ENCODE measurements around the gene PKD1.
A peak's percentile ranks its signal among the peaks of the same experiment; 100 is the strongest.
"Not testable (repeated sequence)": the region's sequence is repeated elsewhere in the genome, so short reads cannot be mapped to it uniquely, and the experiment has no call there.

The PKD1 gene

DNA sequence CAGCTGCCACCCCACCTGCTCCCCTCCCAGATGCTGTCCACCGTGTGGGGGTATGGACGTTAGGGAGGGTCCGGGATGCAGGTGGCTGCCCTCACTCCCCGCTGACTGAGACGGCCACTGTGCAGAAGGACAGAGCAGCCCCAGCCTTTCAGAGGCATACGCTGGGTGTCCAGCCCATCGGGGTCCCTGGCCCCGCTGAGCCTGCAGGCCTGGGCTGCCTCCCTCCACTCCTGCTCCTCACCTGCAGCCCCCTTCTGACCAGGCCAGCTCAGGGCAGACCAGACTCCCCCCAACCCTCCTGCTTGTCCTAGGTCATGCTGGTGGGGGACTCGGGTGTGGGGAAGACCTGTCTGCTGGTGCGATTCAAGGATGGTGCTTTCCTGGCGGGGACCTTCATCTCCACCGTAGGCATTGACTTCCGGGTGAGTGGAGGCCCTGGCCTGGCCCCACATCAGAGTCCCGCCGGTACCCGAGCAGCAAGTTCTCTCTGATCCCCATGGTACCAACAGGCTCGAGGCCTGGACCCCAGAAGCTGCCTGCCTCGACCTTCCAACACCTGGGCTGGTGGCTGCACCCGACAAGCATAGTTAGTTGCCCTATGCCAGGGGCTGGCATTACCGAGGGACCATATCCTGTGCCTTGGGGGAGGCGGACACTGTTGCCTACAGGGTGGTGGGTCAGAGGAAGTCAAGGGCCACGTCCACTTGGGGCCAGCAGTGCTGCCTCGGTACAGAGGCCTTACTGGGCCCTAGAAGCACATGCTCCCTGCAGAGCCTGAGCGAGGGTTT, 14.1 kb upstream of the PKD1 start:
- no peak for DNase-seq

DNA sequence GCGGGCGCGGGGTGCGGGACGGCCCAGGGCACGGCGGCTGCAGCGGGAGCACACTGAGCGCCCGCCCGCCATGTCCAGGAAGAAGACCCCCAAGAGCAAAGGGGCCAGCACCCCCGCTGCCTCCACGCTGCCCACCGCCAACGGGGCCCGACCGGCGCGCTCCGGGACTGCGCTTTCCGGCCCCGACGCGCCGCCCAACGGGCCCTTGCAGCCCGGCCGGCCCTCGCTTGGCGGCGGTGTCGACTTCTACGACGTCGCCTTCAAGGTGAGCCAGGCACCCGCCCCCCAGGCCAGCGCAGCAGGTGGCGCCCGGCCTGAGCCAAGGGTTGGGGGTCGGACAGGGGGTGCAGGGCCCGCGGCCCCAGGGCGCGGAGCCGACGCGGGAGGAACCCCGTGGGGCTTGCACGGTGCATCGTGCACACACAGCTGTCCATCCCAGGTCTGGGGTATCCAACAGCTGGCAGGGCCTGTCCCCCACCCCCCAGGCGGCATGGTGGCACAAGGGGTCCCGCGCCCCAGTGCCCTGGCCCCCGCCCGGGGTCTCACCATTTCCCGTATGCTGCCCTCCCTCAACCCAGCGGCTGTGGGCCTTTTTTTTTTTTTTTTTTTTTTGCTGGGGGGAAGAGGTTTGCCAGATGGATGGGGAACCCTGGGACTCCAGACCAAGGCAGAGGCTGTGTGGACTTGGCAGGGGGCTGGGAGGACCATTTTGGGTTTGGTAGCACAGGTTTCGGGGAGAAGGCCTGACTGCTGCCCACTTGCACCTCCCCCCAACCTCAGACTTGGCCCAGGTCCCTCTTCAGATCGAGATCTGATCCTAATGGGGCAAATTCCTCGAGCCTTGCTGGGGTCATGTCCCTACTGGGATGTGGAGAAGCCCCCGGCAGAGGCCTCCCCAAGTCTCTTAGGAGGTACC, 13.3 kb upstream of the PKD1 start:
- DNase-seq: no peak

DNA sequence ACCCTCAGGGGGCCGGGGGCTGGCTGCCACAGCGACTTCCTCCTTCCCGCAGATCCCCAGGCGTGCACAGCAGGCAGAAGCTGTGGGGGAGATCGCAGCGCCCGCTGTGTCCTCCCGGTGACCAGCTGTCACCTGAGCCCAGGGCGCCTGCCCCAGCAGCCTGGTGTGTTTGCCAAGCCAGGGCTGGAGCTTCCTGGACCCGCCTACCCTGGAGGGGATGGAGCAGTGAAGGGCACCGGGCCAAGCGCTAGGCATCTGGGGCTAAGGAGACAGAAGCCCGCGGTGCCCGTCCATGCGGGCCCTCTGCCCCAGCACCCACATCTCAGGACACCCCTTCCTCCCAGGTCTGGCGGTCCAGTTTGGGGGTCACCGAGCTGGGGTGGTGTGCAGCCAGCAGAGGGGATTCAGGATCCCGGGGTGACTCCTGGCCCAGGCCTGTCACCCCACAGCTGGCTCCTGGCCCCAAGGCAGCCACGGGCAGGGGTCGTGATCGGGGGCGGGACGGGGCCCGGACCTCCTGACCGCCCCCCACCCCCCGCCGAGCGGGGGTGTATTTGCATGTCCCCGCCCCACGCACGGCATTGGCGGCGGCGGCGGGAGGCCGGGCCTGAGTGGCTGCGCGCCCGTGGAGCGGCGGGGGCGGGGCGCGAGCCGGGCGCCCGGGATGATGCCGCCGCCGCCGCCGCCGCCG, 12.4 kb upstream of the PKD1 start, which contains the start of gene RAB26:
TSS of gene RAB26 (plus strand) at position 645 of the 691 bp plus-strand sequence. CDS start 159 bp downstream, outside the sequence.
- DNase-seq: peak; percentile 35

DNA sequence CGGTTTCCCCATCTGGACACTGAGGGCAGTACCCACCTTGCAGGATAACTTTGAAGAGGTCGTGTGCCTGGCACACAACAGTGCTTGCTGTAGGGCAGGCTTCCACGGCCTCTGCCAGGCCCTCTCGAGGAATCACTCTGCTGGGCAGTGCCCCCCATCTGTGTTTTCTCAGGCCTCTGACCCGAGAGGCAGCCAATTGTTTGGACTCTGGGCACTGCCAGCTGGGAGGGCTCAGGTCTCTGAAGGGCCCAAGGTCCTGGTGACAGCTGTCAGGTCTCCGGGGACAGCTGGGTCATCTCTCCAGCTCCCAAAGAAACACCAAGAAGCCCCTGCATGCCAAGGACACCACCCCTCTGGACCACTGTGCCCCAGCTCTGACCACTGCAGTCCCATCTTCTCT, 11.7 kb upstream of the PKD1 start:
- DNase-seq: no peak

DNA sequence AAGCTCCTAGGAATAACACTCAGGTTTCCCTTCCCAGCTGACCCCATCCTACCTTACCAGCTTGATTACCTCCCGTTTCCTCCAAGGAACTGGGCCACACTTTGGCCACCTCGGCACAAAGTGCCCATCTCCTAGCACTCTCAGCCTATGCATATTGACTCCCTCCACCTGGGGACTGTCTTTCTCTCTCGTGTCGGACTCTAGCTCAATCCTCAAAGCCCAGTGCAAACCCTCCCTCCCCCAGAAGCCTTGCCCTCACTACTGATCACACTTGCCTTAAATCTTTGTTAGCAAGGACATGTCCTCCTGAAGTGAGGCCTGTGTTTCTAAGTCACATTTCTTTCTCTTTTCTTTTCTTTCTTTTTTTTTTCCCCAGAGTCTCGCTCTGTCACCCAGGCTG, 10.1 kb upstream of the PKD1 start:
- DNase-seq: no peak

DNA sequence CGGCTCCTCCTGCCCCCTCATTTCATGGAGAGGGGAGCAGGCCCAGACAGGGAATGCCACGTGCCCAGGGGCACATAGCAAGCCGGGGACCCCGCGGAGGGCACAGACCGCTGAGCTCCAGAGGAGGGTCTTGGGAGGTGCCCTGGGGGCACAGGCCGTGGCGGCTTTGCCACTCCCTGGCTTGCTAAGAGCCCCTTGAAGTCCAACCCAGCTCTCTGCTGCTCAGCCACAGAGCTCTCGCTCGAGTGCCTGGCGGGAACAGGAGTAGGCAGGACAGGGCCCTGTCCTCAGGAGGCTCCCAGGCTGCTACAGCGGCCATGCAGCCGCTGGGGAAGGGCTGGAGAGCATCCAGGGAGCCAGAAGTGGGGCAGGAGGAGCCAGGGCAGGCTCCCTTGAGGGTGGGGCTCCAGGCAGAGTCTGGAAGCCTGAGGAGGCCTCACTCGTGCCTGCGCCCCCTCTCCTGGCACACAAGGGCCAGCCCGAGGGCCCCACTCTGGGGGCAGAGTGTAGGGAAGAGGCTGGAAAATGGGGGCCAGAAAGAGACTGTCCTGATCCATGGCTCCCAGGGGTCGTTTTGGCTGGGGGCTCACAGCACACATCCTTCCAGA, 8.3 kb upstream of the PKD1 start:
- DNase-seq: no peak

DNA sequence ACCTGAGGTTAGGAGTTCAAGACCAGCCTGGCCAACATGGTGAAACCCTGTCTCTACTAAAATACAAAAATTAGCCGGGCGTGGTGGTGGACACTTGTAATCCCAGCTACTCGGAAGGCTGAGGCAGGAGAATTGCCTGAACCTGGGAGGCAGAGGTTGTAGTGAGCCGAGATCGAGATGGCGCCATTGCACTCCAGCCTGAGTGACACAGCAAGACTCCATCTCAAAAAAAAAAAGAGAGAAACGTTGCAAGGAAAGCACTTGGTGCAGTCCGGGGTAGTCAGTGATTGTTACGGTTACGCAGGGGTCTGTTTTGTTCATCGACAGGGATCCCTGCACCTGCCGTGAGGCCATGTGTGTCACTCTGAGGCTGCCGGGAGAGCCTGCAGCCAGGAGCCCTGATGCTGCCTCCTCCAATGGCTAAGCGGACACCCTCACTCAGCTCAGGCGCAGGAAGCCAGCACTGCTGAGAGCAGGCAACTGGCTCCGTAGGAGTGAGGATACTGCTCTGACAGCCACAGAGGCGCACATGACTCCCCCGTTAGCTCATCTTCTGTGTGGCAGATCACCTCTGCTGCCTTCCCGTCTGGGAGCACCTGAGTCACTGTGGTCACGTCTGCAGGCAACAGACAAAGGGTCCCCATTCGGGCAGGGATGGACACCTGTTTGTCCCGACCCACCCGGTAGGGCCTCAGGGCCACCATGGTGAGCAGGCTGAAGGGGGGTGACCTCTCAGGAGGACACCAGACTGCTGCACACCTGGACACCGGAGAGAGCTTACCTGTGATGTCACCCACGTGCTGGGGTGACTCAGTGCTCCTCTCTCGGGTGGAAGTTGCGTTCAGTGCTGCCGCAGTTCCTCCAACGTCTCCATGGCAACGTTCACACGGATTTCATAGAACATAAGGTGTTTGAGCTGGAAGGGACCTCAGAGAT, 7.5 kb upstream of the PKD1 start:
- DNase-seq: no peak

DNA sequence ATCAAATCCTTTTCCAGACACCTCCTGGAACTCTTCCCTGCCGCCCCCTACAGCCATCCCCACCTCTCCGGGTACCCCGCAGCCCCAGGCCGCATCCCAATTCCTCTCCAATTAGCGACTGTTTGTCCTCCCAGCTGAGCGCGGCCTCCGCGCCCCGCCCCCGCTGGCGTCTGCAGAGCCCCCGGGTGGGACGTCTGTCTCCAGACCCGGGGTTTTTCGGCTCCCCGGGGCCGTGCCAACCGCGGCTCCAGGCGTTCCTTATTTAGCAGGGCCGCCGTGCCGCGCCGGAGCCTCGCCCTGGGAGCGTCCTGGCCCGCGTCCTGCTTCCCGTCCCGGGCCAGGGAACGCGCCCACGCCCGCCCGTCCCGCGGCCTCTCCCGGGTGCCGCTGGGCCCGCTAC, 627 bp downstream of the PKD1 start:
- not testable (repeated sequence) for DNase-seq

DNA sequence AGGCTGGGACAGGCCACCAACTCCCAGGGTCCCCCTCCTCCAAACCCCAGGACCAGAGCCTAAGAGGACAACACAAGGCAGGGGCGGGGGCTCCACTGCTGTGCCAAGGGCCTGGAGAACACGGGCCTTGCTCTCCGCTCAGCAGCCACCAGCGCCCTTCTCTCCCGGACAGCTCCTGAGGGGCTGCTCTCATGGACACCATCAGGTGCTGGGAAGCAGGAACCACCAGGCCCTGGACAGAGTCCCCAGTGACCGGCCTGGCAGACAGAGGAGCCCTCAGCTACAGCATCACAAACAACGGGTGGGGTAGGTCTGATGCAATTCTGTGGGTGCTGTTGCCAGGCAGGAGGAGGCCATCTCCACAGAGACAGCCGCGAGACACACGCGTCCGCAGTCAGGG, 1.9 kb downstream of the PKD1 start:
- DNase-seq: not testable (repeated sequence)

DNA sequence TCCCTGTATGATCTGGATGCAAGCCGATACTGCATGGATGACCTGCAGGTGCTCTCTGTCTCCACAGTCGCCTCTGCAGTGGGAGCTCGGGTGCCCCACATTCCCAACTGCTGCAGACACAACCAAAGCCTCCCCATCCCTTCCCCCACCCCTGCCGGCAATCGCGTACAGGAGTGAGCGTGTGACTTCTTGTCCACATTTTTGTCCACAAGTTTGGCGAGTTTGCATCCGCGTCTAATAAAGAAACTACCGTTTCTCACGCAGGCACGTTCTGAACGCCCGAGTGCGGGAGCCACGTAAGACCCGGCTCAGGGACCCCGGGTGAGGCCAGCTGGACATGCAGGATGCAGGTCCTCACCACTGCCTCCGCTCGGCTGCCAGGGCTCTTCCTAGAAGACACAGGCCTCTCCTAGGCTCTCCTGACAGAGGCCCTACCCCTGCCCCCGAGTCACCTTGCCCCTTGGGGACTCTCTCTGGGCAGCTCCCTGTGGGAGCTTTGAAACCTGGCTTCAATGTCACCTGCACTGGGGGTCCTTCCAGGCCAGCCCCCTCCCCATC, 5.7 kb downstream of the PKD1 start:
- DNase-seq: not testable (repeated sequence)

DNA sequence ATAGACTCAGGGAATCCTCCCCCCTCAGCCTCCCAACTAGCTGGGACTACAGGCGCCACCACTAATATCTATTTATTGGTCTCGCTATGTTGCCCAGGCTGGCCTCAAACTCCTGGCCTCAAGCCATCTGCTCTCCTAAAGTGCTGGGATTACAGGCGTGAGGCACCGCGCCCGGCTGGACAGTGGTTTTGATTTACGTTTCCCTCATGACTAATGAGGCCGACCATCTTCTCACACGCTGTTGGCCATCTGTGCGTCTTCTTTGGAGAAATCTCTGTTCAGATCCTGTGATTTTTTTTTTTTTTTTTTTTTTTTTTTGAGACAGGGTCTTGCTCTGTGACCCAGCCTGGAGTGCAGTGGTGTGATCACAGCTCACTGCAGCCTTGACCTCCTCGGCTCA, 6.4 kb downstream of the PKD1 start:
- DNase-seq: not testable (repeated sequence)

DNA sequence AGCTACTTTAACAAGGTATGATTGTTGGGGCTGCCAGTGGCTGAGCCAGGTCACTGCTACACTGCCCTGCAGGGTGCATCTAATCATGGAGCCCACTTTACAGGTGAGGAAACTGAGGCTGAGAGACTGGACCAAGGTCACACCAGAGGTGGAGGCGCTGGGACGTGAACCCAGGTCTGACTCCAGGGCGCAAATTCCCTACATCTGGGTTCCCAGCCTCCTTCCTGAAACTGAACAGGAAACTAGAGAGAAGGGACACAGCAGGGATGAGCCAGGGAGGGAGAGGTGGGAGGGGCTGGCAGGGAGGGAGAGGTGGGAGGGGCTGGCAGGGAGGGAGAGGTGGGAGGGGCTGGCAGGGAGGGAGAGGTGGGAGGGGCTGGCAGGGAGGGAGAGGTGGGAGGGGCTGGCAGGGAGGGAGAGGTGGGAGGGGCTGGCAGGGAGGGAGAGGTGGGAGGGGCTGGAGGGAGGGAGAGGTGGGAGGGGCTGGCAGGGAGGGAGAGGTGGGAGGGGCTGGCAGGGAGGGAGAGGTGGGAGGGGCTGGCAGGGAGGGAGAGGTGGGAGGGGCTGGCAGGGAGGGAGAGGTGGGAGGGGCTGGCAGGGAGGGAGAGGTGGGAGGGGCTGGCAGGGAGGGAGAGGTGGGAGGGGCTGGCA, 7.9 kb downstream of the PKD1 start:
- DNase-seq: peak; percentile 31

DNA sequence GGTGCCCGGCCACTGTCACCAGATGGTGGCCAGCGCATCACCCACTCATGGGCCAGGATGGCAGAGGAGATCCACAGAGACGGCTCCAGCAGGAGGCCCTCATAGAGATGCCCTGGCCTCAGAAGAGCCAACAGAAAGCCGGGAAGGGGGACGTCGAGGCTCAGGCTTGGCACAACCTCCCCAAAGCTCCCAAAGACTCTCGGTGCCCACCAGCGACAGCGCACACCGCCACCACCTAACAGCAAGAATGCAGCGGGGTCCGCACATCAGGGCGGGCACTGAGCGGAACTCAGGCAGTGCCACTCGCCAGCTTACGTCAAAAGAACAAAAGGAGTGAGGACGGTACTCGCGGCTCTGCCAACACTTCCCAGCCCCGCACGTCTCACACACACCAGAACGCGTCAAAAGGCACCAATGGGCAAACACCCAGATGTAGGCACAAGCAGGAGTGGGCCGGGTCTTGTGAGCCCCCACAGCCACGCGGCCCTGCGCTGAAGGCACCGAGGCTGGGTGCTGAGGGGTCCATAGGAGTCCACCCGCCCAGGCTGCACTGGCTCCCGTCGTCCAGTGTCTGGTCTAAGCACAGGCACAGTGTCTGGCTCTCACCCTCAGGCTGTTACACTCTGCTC, 8.7 kb downstream of the PKD1 start:
- not testable (repeated sequence) for DNase-seq

DNA sequence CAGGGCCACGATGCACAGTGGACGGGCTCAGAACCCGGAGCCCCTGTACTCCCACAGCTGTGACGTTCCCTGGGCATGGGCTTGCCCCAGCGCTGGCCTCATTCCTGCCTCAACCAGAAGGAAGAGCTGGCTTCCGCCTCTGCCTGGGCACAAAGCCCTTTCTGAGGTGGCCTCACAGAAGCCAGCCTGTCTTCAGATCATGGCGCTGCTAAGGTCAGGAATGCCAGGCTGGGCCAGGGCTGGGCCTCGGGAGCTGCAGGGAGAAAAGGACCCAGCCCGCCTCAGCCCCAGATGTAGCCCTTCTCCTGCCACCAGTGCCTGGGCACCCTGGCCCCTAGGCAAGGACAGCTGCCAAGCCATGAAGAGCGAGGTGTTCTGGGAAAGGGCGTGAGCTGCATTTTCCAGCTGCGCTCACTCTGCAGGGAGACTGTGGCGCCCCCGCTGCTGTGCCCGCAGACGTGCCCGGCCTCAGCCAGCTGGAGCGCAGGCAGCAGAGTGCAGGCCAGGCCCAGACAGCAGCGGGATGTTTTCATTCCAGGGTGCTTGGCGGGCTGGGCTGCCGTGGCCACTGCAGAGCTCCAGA, 9.4 kb downstream of the PKD1 start:
- not testable (repeated sequence) for DNase-seq

DNA sequence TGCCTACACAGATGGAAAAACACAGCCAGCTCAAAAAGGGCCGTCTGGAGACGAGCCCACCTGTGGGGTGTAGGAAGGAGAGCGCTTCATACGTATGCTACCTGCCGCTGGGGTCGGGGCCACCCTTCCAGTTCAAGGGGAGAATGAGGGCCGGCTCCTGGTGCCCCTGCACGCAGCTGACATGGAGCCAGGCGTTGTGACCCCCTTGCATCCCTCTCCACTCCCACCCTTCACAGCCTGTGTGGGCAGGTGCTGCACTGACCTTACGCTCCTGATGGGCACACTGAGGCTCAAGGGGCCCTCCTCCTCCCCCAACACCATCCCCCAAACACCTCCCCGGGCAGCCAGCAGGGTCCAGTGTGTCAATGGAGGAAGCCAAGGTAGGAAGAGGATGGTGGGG, 10.1 kb downstream of the PKD1 start:
- DNase-seq: not testable (repeated sequence)

DNA sequence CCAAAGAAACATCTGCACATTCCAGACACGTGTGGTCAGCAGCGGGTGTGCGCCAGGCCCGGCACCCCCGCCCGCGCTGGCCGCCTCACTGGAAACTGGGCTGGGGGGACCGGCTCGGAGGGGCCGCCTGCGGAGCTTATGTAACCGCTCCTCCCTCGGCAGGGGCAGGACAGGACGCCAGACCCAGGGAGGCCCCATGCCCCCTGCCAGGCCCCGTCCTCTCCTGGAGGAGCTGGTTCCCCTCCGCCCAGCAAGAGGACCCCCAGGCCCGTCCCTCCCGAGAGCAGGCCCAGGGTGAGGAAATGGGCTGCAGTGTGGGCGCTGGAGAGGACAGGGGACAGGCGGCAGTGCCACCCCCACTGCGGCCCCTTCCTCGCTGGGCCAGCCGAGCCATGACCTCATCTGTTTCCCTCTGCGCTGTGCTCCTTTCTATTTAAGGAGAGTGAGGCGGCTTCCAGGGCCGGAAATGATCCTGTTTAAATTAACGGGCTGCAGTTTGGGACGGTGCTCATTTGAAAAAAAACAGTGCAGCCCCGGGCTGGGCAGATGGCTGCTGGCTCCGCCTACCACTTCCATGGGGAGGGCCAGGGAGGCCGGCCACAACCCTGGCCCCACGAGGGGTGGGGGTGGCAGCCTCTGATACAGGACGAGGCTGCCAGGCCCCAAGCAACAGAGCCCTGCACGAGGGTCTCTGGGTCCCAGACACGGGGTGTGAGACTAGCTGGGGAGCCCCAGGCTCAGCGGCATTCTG, 10.8 kb downstream of the PKD1 start:
- DNase-seq: not testable (repeated sequence)

DNA sequence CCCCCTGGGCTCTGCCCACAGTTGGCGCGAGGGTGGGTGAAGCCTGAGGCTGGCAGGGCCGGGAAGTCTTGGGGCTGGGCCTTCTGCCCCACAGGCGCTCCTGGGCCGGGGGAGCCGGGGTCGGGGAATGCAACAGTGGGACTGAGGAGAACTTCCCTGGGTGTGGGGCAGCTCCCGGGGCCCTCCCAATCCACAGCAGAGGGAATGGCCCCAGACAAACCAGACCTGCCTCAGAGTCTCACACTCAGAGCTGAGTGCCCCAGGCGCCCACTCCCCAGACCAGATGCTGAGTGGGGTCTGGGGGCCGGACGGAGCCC, 11.4 kb downstream of the PKD1 start:
- not testable (repeated sequence) for DNase-seq

DNA sequence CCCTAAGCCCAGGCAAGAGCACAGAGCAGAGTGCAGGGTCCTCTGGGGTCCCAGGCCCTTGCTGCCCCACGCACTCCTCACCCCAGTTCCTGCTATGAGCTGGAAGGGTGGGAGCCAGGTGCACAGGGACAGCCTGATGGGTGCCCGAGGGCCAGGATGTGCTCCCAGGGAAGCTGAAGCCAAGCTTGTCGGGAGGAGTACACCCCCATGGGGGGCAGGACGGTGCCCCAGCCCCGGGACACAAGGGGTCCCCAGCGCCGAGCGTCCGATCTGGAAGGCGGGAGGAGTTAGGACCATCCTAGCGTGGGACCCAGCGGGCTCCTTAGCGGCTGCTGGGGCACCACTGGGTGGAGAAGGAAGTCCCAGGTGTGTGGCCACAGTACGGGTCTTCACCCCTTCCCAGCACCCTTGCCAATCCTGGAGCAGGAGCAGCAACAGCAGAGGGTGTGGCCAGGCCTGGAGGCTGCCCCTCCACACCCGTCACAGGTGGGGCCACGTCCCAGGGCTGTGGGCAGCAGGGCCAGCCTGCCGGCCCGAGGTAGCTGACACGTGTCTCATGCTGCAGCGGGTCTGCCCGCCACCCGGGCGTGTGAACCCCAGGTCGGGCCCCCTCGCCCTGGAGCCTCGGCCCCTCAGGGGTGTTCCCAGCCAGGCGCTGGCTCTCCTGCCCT, 11.9 kb downstream of the PKD1 start:
- not testable (repeated sequence) for DNase-seq

Measured in activated T-cell treated with anti-CD3 and anti-CD28 coated beads for 4 hours (primary cell).